ENCODE data around the gene PKP3. TPM values are rescaled to one million over a fixed set of nuclear protein-coding genes. Genes with fewer than 3 reads are reported as not detected.

PKP3 gene
- total RNA-seq, 4 donors from 2014 or later = 0.33 to 2.8 (median 1.3) TPM

- TF ChIP-seq CTCF (IDR thresholded peaks at IDR 0.05; ENCODE audit: low read depth) = no peak
Measured at GRCh38 chr11:393219-394033, 583 bp upstream of the PKP3 start.

- no peak for TF ChIP-seq CTCF (IDR thresholded peaks at IDR 0.05; ENCODE audit: low read depth)
Measured at GRCh38 chr11:394858-395655, 1.0 kb downstream of the PKP3 start.

GRCh38 chr11:395866-396265 lies 1.9 kb downstream of the PKP3 start:
- TF ChIP-seq CTCF (IDR thresholded peaks at IDR 0.05; ENCODE audit: low read depth) = no peak

- no peak for TF ChIP-seq CTCF (IDR thresholded peaks at IDR 0.05; ENCODE audit: low read depth)
Measured at GRCh38 chr11:396511-396947, 2.5 kb downstream of the PKP3 start.

- no peak for TF ChIP-seq CTCF (IDR thresholded peaks at IDR 0.05; ENCODE audit: low read depth)
Measured at GRCh38 chr11:396948-397548, 3.0 kb downstream of the PKP3 start.

- TF ChIP-seq CTCF (IDR thresholded peaks at IDR 0.05; ENCODE audit: low read depth) = no peak
Measured at GRCh38 chr11:398826-399225, 4.8 kb downstream of the PKP3 start.

- no peak for TF ChIP-seq CTCF (IDR thresholded peaks at IDR 0.05; ENCODE audit: low read depth)
Measured at GRCh38 chr11:399731-400211, 5.8 kb downstream of the PKP3 start.
